D721Med (cell line): ENCODE data around the gene IDH3A.

Experiments
- DNase-seq: peaks from one replicate; pipeline ENCODE4 v3.0.0; 2011; ENCODE audit warnings: low spot score; ENCODE audit not compliant: insufficient read length
- FAIRE-seq: peaks from 2 replicates; lab custom pipeline; 2011; peaks lifted over from hg19 to GRCh38; lab: Jason Lieb, UNC
- CTCF ChIP-seq: IDR thresholded peaks from 2 replicates; pipeline ENCODE4 v1.5.1; 2012; ENCODE audit warnings: mild to moderate bottlenecking, control low read depth; ENCODE audit not compliant: insufficient read depth; ENCODE audit errors: missing control alignments

IDH3A gene

GRCh38 chr15:78208887-78209645 lies 59.9 kb downstream of the IDH3A start:
- DNase-seq (no peak), FAIRE-seq (no peak)
- no peak for TF ChIP-seq CTCF

- no peak for TF ChIP-seq CTCF
- DNase-seq = no peak
Measured at GRCh38 chr15:78209646-78210348, 60.6 kb downstream of the IDH3A start.

GRCh38 chr15:78210349-78210717 lies 61.2 kb downstream of the IDH3A start:
- no peak for TF ChIP-seq CTCF
- no peak for FAIRE-seq
- DNase-seq = no peak

More at GRCh38 chr15:78209646-78210348, 60.6 kb downstream of the IDH3A start:
- FAIRE-seq = no peak

GRCh38 chr15:78211189-78211921 lies 62.2 kb downstream of the IDH3A start:
- DNase-seq = no peak
- no peak for FAIRE-seq

GRCh38 chr15:78212008-78212407 lies 62.8 kb downstream of the IDH3A start:
- no peak for DNase-seq
- TF ChIP-seq CTCF = no peak
- FAIRE-seq = no peak

More at GRCh38 chr15:78211189-78211921, 62.2 kb downstream of the IDH3A start:
- no peak for TF ChIP-seq CTCF

- DNase-seq = no peak
- FAIRE-seq = no peak
- no peak for TF ChIP-seq CTCF
Measured at GRCh38 chr15:78212546-78213424, 63.6 kb downstream of the IDH3A start.
